Activated naive CD4-positive, alpha-beta T cell treated with anti-CD3 and anti-CD28 coated beads, Interleukin-2, amount 50 U/mL, for 72 hours (primary cell): ENCODE results near the gene TBX1. TPM values are rescaled to one million over a fixed set of nuclear protein-coding genes. Genes with fewer than 3 reads are reported as not detected.
"Not testable (repeated sequence)": the region's sequence is repeated elsewhere in the genome, so short reads cannot be mapped to it uniquely, and the experiment has no call there.

Experiments used
- ATAC-seq, 2 donors: fragments of 150-1000 bp; cut with Tn5 transposase; 2 replicates each; pipeline ENCODE4 v1.10.0; 2021; ENCODE audit warnings: mild to moderate bottlenecking in 2 of 2, moderate library complexity in 2 of 2
- DNase-seq, 2 donors: peaks; one replicate each; pipeline ENCODE4 v3.0.0; 2021 to 2022; ENCODE audit warnings: low spot score in 2 of 2
- H3K27ac Mint-ChIP-seq, 2 donors: one replicate each; pipeline ENCODE4 v1.8.0; 2022; ENCODE audit warnings: mild to moderate bottlenecking in 2 of 2, mixed read lengths in 2 of 2
- H3K36me3 Mint-ChIP-seq, 2 donors: one replicate each; pipeline ENCODE4 v1.8.0; 2022; ENCODE audit warnings: mixed read lengths in 2 of 2
- H3K9me3 Mint-ChIP-seq, 2 donors: one replicate each; pipeline ENCODE4 v1.8.0; 2022; ENCODE audit warnings: mixed read lengths in 2 of 2
- total RNA-seq, 2 donors: library from RNA; stranded (reverse); gene quantifications; one replicate each; pipeline ENCODE4 v1.2.3, GENCODE V29; 2022

The TBX1 gene
- total RNA-seq, 2 donors from 2014 or later = not detected

- Mint-ChIP-seq H3K27ac (no peak overlapping the region), H3K9me3 (no peaks in the 10 kb centered on the region), H3K36me3 (no peaks in the 10 kb centered on the region)
- DNase-seq (no peak), ATAC-seq (no peak)
Observed at GRCh38 chr22:19779685-19780268, 19.2 kb downstream of the TBX1 start.

GRCh38 chr22:19782533-19782932 is 22.0 kb downstream of the TBX1 start:
- Mint-ChIP-seq H3K27ac (no peak overlapping the region), H3K9me3 (no peaks in the 10 kb centered on the region), H3K36me3 (no peaks in the 10 kb centered on the region)
- DNase-seq (no peak), ATAC-seq (no peak)

- no peaks in the 10 kb centered on the region for H3K36me3 Mint-ChIP-seq
- ATAC-seq = no peak
- no peaks in the 10 kb centered on the region for H3K9me3 Mint-ChIP-seq
- DNase-seq = no peak
- no peak overlapping the region for H3K27ac Mint-ChIP-seq
Observed at GRCh38 chr22:19783586-19784383, 23.2 kb downstream of the TBX1 start.

- no peaks in the 10 kb centered on the region for H3K9me3 Mint-ChIP-seq
- H3K36me3 Mint-ChIP-seq = no peaks in the 10 kb centered on the region
- DNase-seq (no peak), ATAC-seq (no peak)
- no peak overlapping the region for H3K27ac Mint-ChIP-seq
Observed at GRCh38 chr22:19784384-19785175, 24.0 kb downstream of the TBX1 start.

GRCh38 chr22:19785461-19786263 is 25.1 kb downstream of the TBX1 start:
- DNase-seq (no peak), ATAC-seq (no peak)
- Mint-ChIP-seq H3K36me3 (peaks cover 0 to 9% of the 10 kb centered on the region in 2 donors), H3K9me3 (no peaks in the 10 kb centered on the region), H3K27ac (no peak overlapping the region)

GRCh38 chr22:19786264-19786585 is 25.6 kb downstream of the TBX1 start:
- ATAC-seq = no peak
- H3K9me3 Mint-ChIP-seq = no peaks in the 10 kb centered on the region
- H3K27ac Mint-ChIP-seq = no peak overlapping the region
- no peak for DNase-seq
- peaks cover 0 to 11% of the 10 kb centered on the region in 2 donors for H3K36me3 Mint-ChIP-seq

- H3K36me3 Mint-ChIP-seq = peaks cover 2 to 21% of the 10 kb centered on the region in 2 donors
- H3K9me3 Mint-ChIP-seq = no peaks in the 10 kb centered on the region
- DNase-seq (no peak), ATAC-seq (no peak)
- H3K27ac Mint-ChIP-seq = peak overlapping the region in 1 of 2 donors; percentile 66
Observed at GRCh38 chr22:19786959-19787848, 26.6 kb downstream of the TBX1 start.

- Mint-ChIP-seq H3K9me3 (no peaks in the 10 kb centered on the region), H3K27ac (peak overlapping the region in 1 of 2 donors; percentile 69), H3K36me3 (peaks cover 8 to 27% of the 10 kb centered on the region in 2 donors)
- DNase-seq = no peak
- ATAC-seq = no peak
Observed at GRCh38 chr22:19787849-19788141, 27.2 kb downstream of the TBX1 start.

GRCh38 chr22:19788661-19789225 is 28.2 kb downstream of the TBX1 start:
- Mint-ChIP-seq H3K36me3 (peaks cover 16 to 35% of the 10 kb centered on the region in 2 donors), H3K27ac (no peak overlapping the region), H3K9me3 (peaks cover 5 to 6% of the 10 kb centered on the region in 2 donors)
- ATAC-seq (no peak), DNase-seq (no peak)

GRCh38 chr22:19789406-19789805 is 28.8 kb downstream of the TBX1 start:
- Mint-ChIP-seq H3K27ac (no peak overlapping the region), H3K36me3 (peaks cover 21 to 42% of the 10 kb centered on the region in 2 donors), H3K9me3 (peaks cover 10% of the 10 kb centered on the region in 2 donors)
- no peak for ATAC-seq
- DNase-seq = no peak

- H3K9me3 Mint-ChIP-seq = peaks cover 10% of the 10 kb centered on the region in 2 donors
- DNase-seq = no peak
- no peak for ATAC-seq
- H3K27ac Mint-ChIP-seq = no peak overlapping the region
- H3K36me3 Mint-ChIP-seq = peaks cover 22 to 43% of the 10 kb centered on the region in 2 donors
Observed at GRCh38 chr22:19789828-19790227, 29.2 kb downstream of the TBX1 start.

GRCh38 chr22:19791243-19791642 is 30.7 kb downstream of the TBX1 start:
- ATAC-seq (no peak), DNase-seq (no peak)
- Mint-ChIP-seq H3K36me3 (peaks cover 22 to 53% of the 10 kb centered on the region in 2 donors), H3K27ac (no peak overlapping the region), H3K9me3 (peaks cover 10% of the 10 kb centered on the region in 2 donors)

GRCh38 chr22:19791894-19792293 is 31.3 kb downstream of the TBX1 start:
- no peak for DNase-seq
- ATAC-seq = no peak
- Mint-ChIP-seq H3K27ac (peak overlapping the region in 1 of 2 donors; percentile 10), H3K9me3 (peaks cover 10% of the 10 kb centered on the region in 2 donors), H3K36me3 (peaks cover 22 to 53% of the 10 kb centered on the region in 2 donors)

- ATAC-seq, H3K27ac Mint-ChIP-seq, DNase-seq: not testable (repeated sequence)
- Mint-ChIP-seq H3K9me3 (peaks cover 10% of the 10 kb centered on the region in 2 donors), H3K36me3 (peaks cover 22 to 53% of the 10 kb centered on the region in 2 donors)
Observed at GRCh38 chr22:19792383-19792896, 31.9 kb downstream of the TBX1 start.

- H3K27ac Mint-ChIP-seq = no peak overlapping the region
- DNase-seq (no peak), ATAC-seq (no peak)
- peaks cover 22 to 53% of the 10 kb centered on the region in 2 donors for H3K36me3 Mint-ChIP-seq
- peaks cover 10% of the 10 kb centered on the region in 2 donors for H3K9me3 Mint-ChIP-seq
Observed at GRCh38 chr22:19793161-19793560, 32.6 kb downstream of the TBX1 start.
